Stomach (tissue), 4 donors: Measurements from ENCODE around the gene LSMEM2.

Experiments used
- POLR2A ChIP-seq, 4 donors: fragments of 450-650 bp; IDR thresholded peaks; one replicate each; pipeline ENCODE4 v1.6.1; 2016; ENCODE audit warnings: antibody characterized with exemption in 4 of 4, control low read depth in 2 of 4, mild to moderate bottlenecking in 1 of 4, moderate library complexity in 1 of 4
- TF ChIP-seq, protein P1 (sequence below), 7 experiments: fragments of 450-650 bp in 4 of 7; fragments of 200-600 bp in 3 of 7; sonication (generic) in 3 of 7; IDR thresholded peaks; one replicate each; pipeline ENCODE4 v1.5.1; 2016 to 2019; ENCODE audit warnings: antibody characterized with exemption in 7 of 7, control low read depth in 2 of 7, mild to moderate bottlenecking in 1 of 7

- TF ChIP-seq, protein P1, sequence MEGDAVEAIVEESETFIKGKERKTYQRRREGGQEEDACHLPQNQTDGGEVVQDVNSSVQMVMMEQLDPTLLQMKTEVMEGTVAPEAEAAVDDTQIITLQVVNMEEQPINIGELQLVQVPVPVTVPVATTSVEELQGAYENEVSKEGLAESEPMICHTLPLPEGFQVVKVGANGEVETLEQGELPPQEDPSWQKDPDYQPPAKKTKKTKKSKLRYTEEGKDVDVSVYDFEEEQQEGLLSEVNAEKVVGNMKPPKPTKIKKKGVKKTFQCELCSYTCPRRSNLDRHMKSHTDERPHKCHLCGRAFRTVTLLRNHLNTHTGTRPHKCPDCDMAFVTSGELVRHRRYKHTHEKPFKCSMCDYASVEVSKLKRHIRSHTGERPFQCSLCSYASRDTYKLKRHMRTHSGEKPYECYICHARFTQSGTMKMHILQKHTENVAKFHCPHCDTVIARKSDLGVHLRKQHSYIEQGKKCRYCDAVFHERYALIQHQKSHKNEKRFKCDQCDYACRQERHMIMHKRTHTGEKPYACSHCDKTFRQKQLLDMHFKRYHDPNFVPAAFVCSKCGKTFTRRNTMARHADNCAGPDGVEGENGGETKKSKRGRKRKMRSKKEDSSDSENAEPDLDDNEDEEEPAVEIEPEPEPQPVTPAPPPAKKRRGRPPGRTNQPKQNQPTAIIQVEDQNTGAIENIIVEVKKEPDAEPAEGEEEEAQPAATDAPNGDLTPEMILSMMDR (IDR thresholded peaks at IDR 0.05) = no peak
- TF ChIP-seq POLR2A (IDR thresholded peaks at IDR 0.05) = no peak
These were observed 11.3 kb downstream of the LSMEM2 start for GRCh38 chr3:50290161-50290641.
